Subcutaneous adipose tissue (tissue), 4 donors: ENCODE measurements around the gene APLP2. TPM values are rescaled to one million over a fixed set of nuclear protein-coding genes. Genes with fewer than 3 reads are reported as not detected.

Source experiments
- CTCF ChIP-seq: fragments of 450-650 bp; IDR thresholded peaks from one replicate; pipeline ENCODE4 v1.5.1; 2016; ENCODE audit warnings: low read depth, mild to moderate bottlenecking, control low read depth, antibody characterized with exemption, moderate library complexity
- total RNA-seq, 4 donors: library from RNA; depleted of rRNA; stranded (reverse); fragments of >200 nt; gene quantifications; one replicate each; pipeline ENCODE4 v1.1.0, GENCODE V29; 2016

The APLP2 gene
- total RNA-seq, 4 donors from 2014 or later = 292 to 926 (median 434) TPM

DNA sequence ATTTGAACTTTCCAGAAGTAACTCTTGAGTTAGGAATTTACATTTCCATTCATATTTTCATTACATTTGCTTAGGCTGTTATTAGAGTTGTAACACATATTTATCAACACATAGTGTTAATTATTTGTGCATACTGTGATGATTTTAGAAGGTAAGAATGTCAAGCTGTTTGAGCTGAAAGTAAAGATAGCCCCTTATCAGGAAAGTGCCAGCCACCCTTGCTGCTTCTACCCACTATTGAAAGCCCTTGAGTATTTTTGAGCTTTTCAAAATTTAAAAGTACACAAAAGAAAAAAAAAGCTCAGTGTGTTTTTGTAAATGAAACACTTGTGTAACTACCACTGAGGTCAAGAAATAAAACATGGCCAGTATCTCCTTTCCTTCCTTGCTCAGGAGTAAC lies 8.0 kb downstream of the APLP2 start:
- TF ChIP-seq CTCF = no peak

GRCh38 chr11:130078080-130078479 lies 8.4 kb downstream of the APLP2 start:
- no peak for TF ChIP-seq CTCF

DNA sequence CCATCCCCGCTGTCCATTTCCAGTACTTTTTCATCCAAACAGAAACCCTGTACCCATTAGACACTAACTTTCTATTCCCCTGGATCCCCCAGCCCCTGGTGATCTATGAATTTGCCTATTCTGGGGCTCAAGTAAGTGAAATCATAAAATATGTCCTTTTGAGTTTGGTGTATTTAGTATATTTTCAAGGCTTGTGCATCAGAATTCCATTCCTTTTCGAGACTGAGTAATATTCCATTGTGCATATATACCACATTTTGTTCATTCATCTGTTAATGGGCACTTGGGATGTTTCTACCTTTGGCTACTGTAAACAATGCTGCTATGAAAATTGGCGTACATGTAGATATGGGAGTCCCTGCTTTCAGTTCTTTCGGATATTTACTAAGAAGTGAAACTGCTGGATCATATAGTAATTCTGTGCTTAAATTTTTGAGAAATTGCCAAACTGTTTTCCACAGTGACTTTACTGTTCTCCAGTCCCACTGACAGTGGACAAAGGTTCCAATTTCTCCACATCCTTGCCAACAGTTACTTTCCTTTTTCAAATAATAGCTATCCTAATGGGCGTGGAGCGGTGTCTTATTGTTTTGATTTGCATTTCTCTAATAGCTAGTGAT lies 16.1 kb downstream of the APLP2 start:
- no peak for TF ChIP-seq CTCF

DNA sequence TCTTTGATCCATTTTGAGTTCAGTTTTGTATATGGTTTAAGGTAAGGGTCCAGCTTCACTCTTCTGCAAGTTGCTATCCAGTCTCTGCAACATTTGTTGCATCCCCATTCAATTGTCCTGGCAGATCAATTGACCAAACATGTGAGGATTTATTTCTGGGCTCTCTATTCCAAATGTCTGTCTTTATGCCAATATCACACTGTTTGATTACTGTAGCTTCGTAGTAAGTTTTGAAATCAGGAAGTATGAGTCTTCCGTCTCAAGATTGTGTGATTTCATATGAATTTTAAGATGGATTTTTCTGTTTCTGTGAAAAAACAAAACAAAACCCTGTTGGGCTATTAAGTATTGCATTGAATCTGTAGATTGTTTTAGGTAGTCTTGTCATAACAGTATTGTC lies 17.0 kb downstream of the APLP2 start:
- TF ChIP-seq CTCF = no peak

- TF ChIP-seq CTCF = no peak
Observed at GRCh38 chr11:130087294-130087926, 17.7 kb downstream of the APLP2 start.

GRCh38 chr11:130088217-130088616 lies 18.5 kb downstream of the APLP2 start:
- TF ChIP-seq CTCF = no peak

DNA sequence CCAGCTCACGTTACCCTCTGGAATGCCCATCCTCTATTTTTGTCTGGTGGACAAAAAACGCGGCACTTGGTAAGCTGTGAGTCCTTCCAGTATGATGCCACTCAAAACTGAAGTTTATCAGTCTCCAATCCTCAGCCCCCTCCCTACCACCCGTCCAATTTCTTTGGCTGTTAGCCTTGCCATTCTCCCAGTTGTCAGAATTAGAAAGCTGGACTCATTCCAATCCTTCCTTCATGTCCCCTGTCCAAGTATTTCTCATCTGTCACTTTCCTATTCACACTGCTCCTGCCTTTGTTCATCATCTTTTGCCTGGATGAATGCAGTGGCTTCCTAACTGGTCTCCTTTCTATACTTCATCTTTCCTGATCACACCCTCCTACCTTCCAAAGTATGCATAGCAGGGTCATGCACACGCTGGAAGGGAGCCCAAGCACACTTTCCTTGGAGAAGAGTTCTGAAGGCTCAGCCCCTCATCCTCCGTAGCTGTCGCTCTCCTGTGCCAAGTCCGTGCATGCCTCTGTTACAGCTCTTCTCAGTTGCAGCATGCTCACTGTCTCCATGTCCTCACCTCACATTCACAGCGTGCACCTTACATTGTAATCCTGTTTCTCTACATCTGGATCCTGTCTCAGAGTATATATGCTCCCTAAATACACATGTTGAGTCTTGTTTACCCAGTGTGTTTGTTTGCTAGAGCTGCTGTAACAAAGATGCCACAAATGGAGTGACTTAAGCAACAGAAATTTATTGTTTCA lies 19.4 kb downstream of the APLP2 start:
- TF ChIP-seq CTCF = no peak
